ENCODE results near the gene GALNT16.
"Not testable (repeated sequence)": the region's sequence is repeated elsewhere in the genome, so short reads cannot be mapped to it uniquely, and the experiment has no call there.

Gene GALNT16

GRCh38 chr14:69285661-69286255 lies 25.8 kb downstream of the GALNT16 start:
- no peak for DNase-seq (ENCODE audit: low spot score)

- DNase-seq (ENCODE audit: low spot score): no peak
Measured at GRCh38 chr14:69287098-69288010, 27.4 kb downstream of the GALNT16 start.

- DNase-seq (ENCODE audit: low spot score): no peak
Measured at GRCh38 chr14:69288011-69288771, 28.2 kb downstream of the GALNT16 start.

GRCh38 chr14:69288956-69289705 lies 29.2 kb downstream of the GALNT16 start:
- no peak for DNase-seq (ENCODE audit: low spot score)

- no peak for DNase-seq (ENCODE audit: low spot score)
Measured at GRCh38 chr14:69289811-69290520, 30.0 kb downstream of the GALNT16 start.

- not testable (repeated sequence) for DNase-seq (ENCODE audit: low spot score)
Measured at GRCh38 chr14:69290881-69291280, 30.9 kb downstream of the GALNT16 start.

GRCh38 chr14:69291396-69291795 lies 31.4 kb downstream of the GALNT16 start:
- DNase-seq (ENCODE audit: low spot score): no peak

GRCh38 chr14:69291891-69292561 lies 32.1 kb downstream of the GALNT16 start:
- DNase-seq (ENCODE audit: low spot score): no peak

- no peak for DNase-seq (ENCODE audit: low spot score)
Measured at GRCh38 chr14:69298131-69299071, 38.4 kb downstream of the GALNT16 start.

- no peak for DNase-seq (ENCODE audit: low spot score)
Measured at GRCh38 chr14:69299286-69300035, 39.5 kb downstream of the GALNT16 start.

GRCh38 chr14:69300601-69301221 lies 40.8 kb downstream of the GALNT16 start:
- DNase-seq (ENCODE audit: low spot score): no peak

- DNase-seq (ENCODE audit: low spot score): no peak
Measured at GRCh38 chr14:69303086-69303485, 43.1 kb downstream of the GALNT16 start.

GRCh38 chr14:69312608-69313007 lies 52.6 kb downstream of the GALNT16 start:
- no peak for DNase-seq (ENCODE audit: low spot score)

- no peak for DNase-seq (ENCODE audit: low spot score)
Measured at GRCh38 chr14:69313176-69313575, 53.2 kb downstream of the GALNT16 start.

GRCh38 chr14:69314327-69314726 lies 54.4 kb downstream of the GALNT16 start:
- DNase-seq (ENCODE audit: low spot score): no peak

GRCh38 chr14:69315301-69315700 lies 55.3 kb downstream of the GALNT16 start:
- no peak for DNase-seq (ENCODE audit: low spot score)

- no peak for DNase-seq (ENCODE audit: low spot score)
Measured at GRCh38 chr14:69316449-69317101, 56.6 kb downstream of the GALNT16 start.
